BJ (cell line): ENCODE measurements around the gene C10orf143. TPM values are rescaled to one million over a fixed set of nuclear protein-coding genes. Genes with fewer than 3 reads are reported as not detected.
A peak's percentile ranks its signal among the peaks of the same experiment; 100 is the strongest.

Experiments
- CTCF ChIA-PET: fragments of 350-600 bp; formaldehyde crosslinking; extraction: SDS; loops from one replicate; lab custom pipeline; 2021; ENCODE audit warnings: antibody characterized with exemption, inconsistent platforms; lab: Yijun Ruan, JAX
- POLR2A ChIA-PET: fragments of 300-600 bp; sonication (Branson Sonifier 250); formaldehyde crosslinking; extraction: SDS; loops from one replicate; lab custom pipeline; 2021; ENCODE audit warnings: antibody characterized with exemption; lab: Charles Lee
- DNase-seq: peaks from one replicate; pipeline ENCODE4 v3.0.0-alpha.2; 2011; ENCODE audit warnings: low read depth
- H3K27me3 ChIP-seq: 2 replicates; pipeline ENCODE4 v1.6.0; 2011; ENCODE audit warnings: low read length; ENCODE audit not compliant: control insufficient read depth, insufficient read depth
- H3K36me3 ChIP-seq: 2 replicates; pipeline ENCODE4 v1.5.1; 2011; ENCODE audit warnings: low read length; ENCODE audit not compliant: control insufficient read depth, insufficient read depth
- H3K4me3 ChIP-seq: 2 replicates; pipeline ENCODE4 v1.5.1; 2011; ENCODE audit warnings: low read depth, mild to moderate bottlenecking, control low read depth, low read length
- CTCF ChIP-seq: IDR thresholded peaks from 2 replicates; pipeline ENCODE4 v1.5.1; 2011; ENCODE audit warnings: low read depth, mild to moderate bottlenecking, control low read depth, inconsistent platforms, low read length, moderate library complexity; ENCODE audit not compliant: insufficient read depth
- polyA plus RNA-seq: library from polyadenylated mRNA; depleted of rRNA; stranded (reverse); fragments of >200 nt; gene quantifications from 2 replicates; pipeline ENCODE4 v1.2.3, GENCODE V29; 2011

C10orf143 gene
- polyA plus RNA-seq, 1 experiment, result 2.0 TPM

GRCh38 chr10:130046591-130046990 lies 64.0 kb downstream of the C10orf143 start:
- TF ChIP-seq CTCF, result no peak
- CTCF ChIA-PET, result no interaction called here

DNA sequence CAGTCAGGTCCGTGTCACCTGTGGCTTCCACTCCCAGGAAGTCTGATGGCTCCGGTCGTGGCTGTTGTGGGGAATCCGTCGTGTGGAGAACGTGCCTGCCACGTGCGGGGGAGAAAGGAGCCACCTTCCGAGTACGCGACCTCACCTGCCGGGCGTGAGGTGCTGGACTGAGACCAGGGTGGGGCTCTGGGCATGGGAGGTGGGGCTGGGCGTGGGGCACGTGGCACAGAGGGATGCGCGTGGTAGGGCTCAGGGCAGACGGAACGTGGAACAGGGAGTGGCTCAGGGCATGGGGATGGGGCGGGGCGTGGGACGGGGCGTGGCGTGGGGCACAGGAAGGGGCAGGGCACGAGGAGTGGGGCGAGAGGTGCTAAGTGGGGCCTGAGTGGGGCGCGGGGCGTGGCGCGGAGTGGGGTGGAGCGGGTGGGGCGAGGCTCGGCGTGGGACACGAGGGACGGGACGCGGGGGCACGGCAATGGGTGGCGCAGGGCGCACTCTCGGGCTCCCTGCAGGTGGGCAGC lies 64.8 kb downstream of the C10orf143 start:
- CTCF ChIA-PET, result no interaction called here
- POLR2A ChIA-PET, result no interaction called here

More at GRCh38 chr10:130046591-130046990, 64.0 kb downstream of the C10orf143 start:
- DNase-seq, result no peak
- Histone ChIP-seq H3K4me3 (no peak overlapping the region), H3K27me3 (no peaks in the 10 kb centered on the region), H3K36me3 (no peaks in the 10 kb centered on the region)
- POLR2A ChIA-PET, result no interaction called here

DNA sequence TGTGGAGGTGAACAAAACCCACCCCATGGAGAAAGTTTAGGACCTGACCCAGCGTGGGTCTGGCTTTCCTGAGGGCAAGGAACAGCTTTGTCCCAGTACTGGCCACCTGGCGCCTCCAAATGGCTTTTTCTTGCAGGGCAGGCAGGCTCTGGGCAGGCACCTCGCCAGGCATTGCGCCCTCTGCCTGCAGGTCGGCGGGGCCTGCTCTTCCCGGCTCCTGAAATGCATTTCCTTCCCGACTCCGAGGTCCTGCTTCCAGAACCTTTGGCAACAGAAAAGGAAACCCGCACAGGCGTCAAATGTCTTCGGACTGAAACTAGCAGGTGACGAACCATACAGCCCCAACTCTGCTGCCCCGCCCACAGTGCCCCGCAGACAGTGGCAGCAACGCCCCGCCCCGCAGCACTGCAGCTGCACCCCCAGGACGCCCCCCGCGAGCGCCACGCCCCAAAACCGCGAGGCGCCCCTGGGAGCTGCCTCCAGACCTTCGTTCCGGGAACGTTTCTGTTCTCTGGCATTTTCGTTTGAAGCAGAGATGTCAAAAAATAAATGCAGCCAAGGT lies 65.5 kb downstream of the C10orf143 start:
- POLR2A ChIA-PET, result no interaction called here
- DNase-seq, result no peak
- Histone ChIP-seq H3K4me3 (no peak overlapping the region), H3K27me3 (no peaks in the 10 kb centered on the region; the same call in 1 of the 2 replicates), H3K36me3 (no peaks in the 10 kb centered on the region)
- CTCF ChIA-PET, result no interaction called here
- TF ChIP-seq CTCF, result peak; percentile 45

More for the DNA sequence above, 64.8 kb downstream of the C10orf143 start:
- Histone ChIP-seq H3K27me3 (no peaks in the 10 kb centered on the region), H3K36me3 (no peaks in the 10 kb centered on the region), H3K4me3 (no peak overlapping the region)
- no peak for DNase-seq
- TF ChIP-seq CTCF, result no peak

DNA sequence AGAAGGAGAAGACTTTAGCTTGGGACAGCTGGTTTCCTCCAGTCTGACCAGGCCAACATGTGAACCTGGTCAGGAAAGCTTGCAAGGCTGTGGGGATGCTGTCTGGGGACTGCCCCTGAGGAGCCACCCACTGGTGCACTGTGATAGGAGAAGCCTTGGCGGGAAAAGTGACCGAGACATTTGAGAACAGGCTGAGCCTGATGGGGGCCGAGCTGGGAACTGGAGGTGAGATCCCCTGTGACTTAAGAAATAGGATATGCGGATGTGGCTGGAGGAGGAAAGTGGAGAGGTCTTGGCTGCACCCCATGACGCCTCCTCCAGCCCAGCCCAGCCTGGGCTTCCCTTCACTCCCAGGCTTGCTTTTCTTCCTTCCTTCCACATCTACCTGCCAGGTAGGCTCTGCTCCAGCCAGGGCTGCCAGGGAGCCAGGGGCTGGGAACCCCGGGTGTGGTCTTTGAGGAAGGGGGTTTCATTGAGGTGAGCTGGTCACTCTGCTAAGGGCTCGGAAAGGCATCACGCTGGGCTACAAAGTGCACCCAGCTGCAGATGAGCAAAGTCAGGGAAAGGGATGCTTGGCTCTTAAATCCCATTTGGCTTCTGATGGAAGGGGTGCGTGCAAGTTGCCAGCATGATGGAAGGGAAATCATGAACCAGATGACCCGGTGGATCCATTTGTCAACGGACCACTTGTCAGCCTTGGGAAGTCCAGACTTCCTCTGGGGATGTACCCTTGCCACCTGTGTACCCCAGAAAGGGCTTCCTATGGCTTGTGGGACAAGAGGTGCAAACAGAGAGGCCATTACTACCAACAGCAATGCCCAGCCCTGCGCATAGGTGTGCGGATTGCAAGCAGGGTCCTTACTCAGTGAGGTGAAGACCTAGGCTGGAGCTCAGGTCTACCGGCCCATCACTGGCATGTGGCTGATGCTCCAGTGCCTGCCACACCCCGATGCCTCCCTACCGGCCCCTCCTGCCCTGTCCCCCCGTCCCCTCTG lies 66.3 kb downstream of the C10orf143 start:
- ChIA-PET POLR2A (no interaction called here), CTCF (interaction anchor here (1.2 kb wide), 1 partner anchor 84 kb away, joined by 3 read pairs; no protein-coding TSS in a partner anchor)
- no peak for TF ChIP-seq CTCF

GRCh38 chr10:130043491-130043890 lies 67.1 kb downstream of the C10orf143 start:
- Histone ChIP-seq H3K4me3 (no peak overlapping the region), H3K36me3 (no peaks in the 10 kb centered on the region), H3K27me3 (no peaks in the 10 kb centered on the region; the same call in 1 of the 2 replicates)
- TF ChIP-seq CTCF, result no peak
- no peak for DNase-seq
- CTCF ChIA-PET, result interaction anchor here (1.2 kb wide), 1 partner anchor 85 kb away, joined by 3 read pairs; no protein-coding TSS in a partner anchor
- POLR2A ChIA-PET, result no interaction called here

More for the DNA sequence above, 66.3 kb downstream of the C10orf143 start:
- no peak for DNase-seq
- H3K36me3 ChIP-seq, result no peaks in the 10 kb centered on the region
- H3K4me3 ChIP-seq, result no peak overlapping the region
- H3K27me3 ChIP-seq, result no peaks in the 10 kb centered on the region; the same call in 1 of the 2 replicates
